Spleen (tissue), 7 donors: ENCODE measurements around the gene MAP2K3.

Experiments
- CTCF ChIP-seq, 11 experiments: fragments of 200-600 bp in 7 of 11; fragments of 450-650 bp in 4 of 11; sonication (generic) in 4 of 11; IDR thresholded peaks in 8 of 11; conservative IDR thresholded peaks in 3 of 11; 1 replicate in 7 of 11; 2 replicates in 4 of 11; pipeline versions ENCODE4 v1.4.0 to v1.8.0; 2016 to 2021; ENCODE audit warnings: antibody characterized with exemption in 11 of 11, inconsistent platforms in 4 of 11, mild to moderate bottlenecking in 1 of 11
- POLR2A ChIP-seq, 3 donors: fragments of 450-650 bp; IDR thresholded peaks; one replicate each; pipeline ENCODE4 v1.5.1; 2017; ENCODE audit warnings: antibody characterized with exemption in 3 of 3, mild to moderate bottlenecking in 1 of 3
- POLR2AphosphoS5 ChIP-seq, 3 donors: sonication (generic); formaldehyde crosslinking; IDR thresholded peaks; one replicate each; pipeline ENCODE4 v1.5.1; 2017; ENCODE audit warnings: antibody characterized with exemption in 3 of 3
- donor health status: DM: no; HTN: no; CAD: no; lungs with moderate emphysema.
- donor health status: DM: no; HTN: no; CAD: no.
- donor health status: DM: no; HTN: no; CAD: no.

GRCh38 chr17:21277332-21277731 lies 7.2 kb upstream of the MAP2K3 start:
- TF ChIP-seq POLR2AphosphoS5 (IDR thresholded peaks at IDR 0.05) = no peak
- no peak for TF ChIP-seq CTCF (IDR thresholded peaks at IDR 0.05 in 8 of 11, conservative IDR thresholded peaks at IDR 0.05 in 3 of 11)
- no peak for TF ChIP-seq POLR2A (IDR thresholded peaks at IDR 0.05)
